A549 (cell line): ENCODE data around the gene DNM3.

Experiments
- CHD2 ChIP-seq: fragments of 150-350 bp; IDR thresholded peaks from 2 replicates; pipeline ENCODE4 v1.6.1; 2014; ENCODE audit warnings: low read length; ENCODE audit not compliant: partially characterized antibody
- CTCF ChIP-seq: fragments of >200 bp; sonication (Bioruptor Twin); formaldehyde crosslinking; IDR thresholded peaks from 3 replicates; pipeline ENCODE4 v1.5.1; 2016
- JUN ChIP-seq, 2 experiments: fragments of >200 bp; sonication (Bioruptor Twin); formaldehyde crosslinking; IDR thresholded peaks; 2 replicates in 1 of 2; 3 replicates in 1 of 2; pipeline ENCODE4 v1.6.1; 2016 to 2017
- MAX ChIP-seq: IDR thresholded peaks from 2 replicates; pipeline ENCODE4 v1.6.1; 2012
- NFE2L2 ChIP-seq: fragments of 150-350 bp; conservative IDR thresholded peaks from 2 replicates; pipeline ENCODE4 v1.6.1; 2014; ENCODE audit warnings: low read length
- NPAS2 ChIP-seq: fragments of 250-450 bp; sonication (Bioruptor Pico); IDR thresholded peaks from 2 replicates; pipeline ENCODE4 v1.8.0; 2022; ENCODE audit warnings: mild to moderate bottlenecking, moderate library complexity, borderline replicate concordance
- NR3C1 ChIP-seq: fragments of >200 bp; sonication (Bioruptor Twin); formaldehyde crosslinking; IDR thresholded peaks from 3 replicates; pipeline ENCODE4 v1.6.1; 2017
- RCOR1 ChIP-seq: fragments of 150-350 bp; IDR thresholded peaks from 2 replicates; pipeline ENCODE4 v1.6.1; 2014; ENCODE audit warnings: antibody characterized with exemption, low read length, low read depth
- SMC3 ChIP-seq: fragments of >200 bp; sonication (Bioruptor Twin); formaldehyde crosslinking; IDR thresholded peaks from 3 replicates; pipeline ENCODE4 v1.6.1; 2018; ENCODE audit warnings: inconsistent platforms
- TP53 ChIP-seq: fragments of 250-450 bp; sonication (Bioruptor Pico); IDR thresholded peaks from 2 replicates; pipeline ENCODE4 v1.5.0; 2021; ENCODE audit warnings: mild to moderate bottlenecking, moderate library complexity

GRCh38 chr1:172148707-172149106 lies 307.4 kb downstream of the DNM3 start:
- TF ChIP-seq CTCF (no peak), RCOR1 (no peak), NR3C1 (no peak), CHD2 (no peak), MAX (no peak), NFE2L2 (no peak), SMC3 (no peak), TP53 (CRISPR knock-in tag) (no peak), JUN (IDR thresholded peaks at IDR 0.05) (no peak), NPAS2 (no peak)
